GM19372 (cell line): ENCODE measurements around the gene TSHB.

Experiments
- ATAC-seq: cut with Tn5 transposase; IDR thresholded peaks from one replicate; pipeline ENCODE4 v1.9.1; 2021; ENCODE audit warnings: mild to moderate bottlenecking, low read depth, moderate library complexity; ENCODE audit not compliant: unreplicated experiment

TSHB gene

DNA sequence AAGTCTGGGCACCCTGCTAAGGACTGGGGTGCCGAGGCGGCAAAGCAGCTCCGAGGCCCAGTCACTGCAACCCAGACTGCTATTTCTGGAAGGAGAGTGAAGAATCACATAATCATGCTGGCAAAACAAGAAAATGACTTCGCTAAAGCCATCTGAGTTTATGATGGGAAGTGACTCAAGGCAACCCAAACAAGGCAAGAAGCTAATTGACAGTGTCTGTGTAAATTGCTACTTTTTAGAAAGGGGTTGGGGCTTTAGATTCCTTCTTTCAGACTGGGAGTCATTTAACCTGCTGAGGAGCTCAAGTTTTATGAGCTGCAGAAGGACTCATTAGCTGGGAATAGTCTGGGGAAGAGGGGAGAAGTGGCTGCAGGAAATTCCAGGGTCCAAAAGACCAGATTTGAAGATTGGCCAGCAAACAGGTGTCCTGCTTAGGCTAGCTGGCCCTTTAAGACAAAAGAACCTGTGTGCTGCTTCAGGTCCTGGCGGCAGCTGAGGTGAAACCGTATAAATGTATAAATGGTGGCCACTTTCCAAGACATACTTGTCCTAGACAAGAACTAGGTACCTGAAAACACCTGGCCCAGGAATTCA lies 28.1 kb downstream of the TSHB start:
- no peak for ATAC-seq

DNA sequence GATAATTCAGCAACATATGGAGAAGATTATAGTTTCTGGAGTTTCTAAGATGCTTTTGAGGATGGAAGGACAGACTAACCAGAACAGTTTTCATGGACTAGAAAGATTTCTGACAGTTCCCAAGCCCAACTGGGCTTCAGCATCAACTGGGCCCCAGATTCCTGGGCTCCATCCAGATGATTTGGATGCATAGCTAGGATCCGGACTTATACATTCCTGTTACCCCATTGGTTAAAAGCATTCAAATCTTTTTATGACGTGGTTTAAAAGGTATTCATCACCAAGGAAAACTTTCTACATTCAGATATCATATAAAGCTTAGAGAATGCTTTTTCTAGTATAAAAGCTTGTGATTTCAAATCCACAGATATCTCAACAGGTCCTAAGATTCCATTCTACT lies 29.7 kb downstream of the TSHB start:
- no peak for ATAC-seq

DNA sequence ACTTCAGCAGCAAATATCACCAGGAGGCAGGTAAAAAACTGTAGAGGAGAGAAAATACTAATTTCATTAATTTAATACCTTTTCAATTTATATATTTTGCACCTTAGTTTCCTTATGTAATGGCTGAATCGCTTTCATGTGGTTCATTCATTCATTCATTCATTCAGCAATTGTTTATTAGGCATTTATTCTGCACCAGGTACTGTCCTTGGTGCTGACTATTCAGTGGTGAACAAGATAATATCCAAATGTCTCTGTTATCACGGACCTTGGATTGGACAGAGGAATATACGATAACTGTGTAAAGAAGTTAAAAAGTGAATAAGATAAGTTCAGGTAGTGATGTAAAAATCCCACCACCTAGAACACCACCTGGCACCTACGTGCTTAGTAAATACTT lies 30.9 kb downstream of the TSHB start:
- ATAC-seq, result no peak

GRCh38 chr1:115062542-115063004 lies 32.9 kb downstream of the TSHB start:
- no peak for ATAC-seq

GRCh38 chr1:115063228-115063901 lies 33.7 kb downstream of the TSHB start:
- ATAC-seq, result no peak

GRCh38 chr1:115064461-115064860 lies 34.8 kb downstream of the TSHB start:
- no peak for ATAC-seq

DNA sequence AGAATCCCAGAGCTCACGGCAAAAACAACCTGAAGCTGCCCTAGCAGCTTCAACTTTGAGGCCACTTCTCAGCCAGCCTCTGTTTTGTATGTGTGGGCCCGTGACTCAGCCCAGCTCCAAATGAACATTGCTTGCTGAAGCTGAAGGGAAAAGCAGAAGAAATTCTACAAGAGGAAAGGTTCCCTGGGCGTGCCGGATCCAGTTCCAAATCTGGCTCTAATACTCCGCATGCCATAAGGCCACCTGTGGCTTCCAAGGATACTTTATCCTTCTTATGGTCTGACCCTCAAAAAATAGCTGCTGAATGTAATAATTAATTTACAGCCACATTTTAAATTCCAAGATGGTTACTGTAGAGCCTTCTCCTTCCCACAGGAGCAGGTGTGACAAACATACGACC lies 35.4 kb downstream of the TSHB start:
- ATAC-seq, result no peak

GRCh38 chr1:115067161-115067859 lies 37.7 kb downstream of the TSHB start:
- no peak for ATAC-seq

DNA sequence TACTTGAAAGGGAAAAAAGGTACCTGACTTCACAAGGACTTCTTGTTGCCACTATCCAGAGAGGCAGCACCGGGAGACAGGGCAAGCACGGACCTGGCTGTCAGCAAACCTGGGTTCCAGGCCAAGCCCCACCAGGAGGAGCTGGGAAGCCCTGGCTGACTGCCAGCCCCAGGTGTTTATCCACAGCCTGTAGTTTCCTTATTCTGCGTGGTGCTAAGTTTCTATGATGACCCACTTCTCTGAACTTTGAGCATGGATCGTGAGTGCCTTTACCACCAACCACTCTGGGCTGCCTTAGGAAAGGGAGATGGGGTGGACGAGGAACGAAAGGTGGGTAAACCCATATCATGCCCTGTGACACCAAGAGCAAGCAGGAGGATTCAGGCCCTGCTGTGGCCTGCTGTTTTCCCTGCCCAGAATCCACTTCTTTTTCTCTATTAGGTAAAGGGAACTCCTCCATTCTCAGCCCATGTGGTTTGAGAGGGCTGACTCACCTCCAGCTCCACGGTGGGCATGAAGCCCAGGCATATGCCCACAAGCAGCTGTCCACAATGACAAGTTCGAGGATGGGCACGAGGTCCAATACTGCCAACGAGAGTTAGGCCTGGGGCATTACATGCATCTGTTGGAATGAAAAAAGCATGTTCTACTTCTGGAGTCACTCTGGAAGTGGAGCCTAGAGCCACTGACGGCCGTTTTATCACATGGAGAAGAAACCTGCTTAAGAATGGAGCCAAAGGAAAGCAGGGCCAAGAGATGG lies 39.4 kb downstream of the TSHB start:
- no peak for ATAC-seq

- ATAC-seq, result no peak
These were observed 40.2 kb downstream of the TSHB start for GRCh38 chr1:115069659-115070308.

- no peak for ATAC-seq
These were observed 41.5 kb downstream of the TSHB start for GRCh38 chr1:115071012-115071664.

GRCh38 chr1:115073298-115074087 lies 43.9 kb downstream of the TSHB start:
- no peak for ATAC-seq

- no peak for ATAC-seq
These were observed 45.4 kb downstream of the TSHB start for GRCh38 chr1:115074839-115075534.

DNA sequence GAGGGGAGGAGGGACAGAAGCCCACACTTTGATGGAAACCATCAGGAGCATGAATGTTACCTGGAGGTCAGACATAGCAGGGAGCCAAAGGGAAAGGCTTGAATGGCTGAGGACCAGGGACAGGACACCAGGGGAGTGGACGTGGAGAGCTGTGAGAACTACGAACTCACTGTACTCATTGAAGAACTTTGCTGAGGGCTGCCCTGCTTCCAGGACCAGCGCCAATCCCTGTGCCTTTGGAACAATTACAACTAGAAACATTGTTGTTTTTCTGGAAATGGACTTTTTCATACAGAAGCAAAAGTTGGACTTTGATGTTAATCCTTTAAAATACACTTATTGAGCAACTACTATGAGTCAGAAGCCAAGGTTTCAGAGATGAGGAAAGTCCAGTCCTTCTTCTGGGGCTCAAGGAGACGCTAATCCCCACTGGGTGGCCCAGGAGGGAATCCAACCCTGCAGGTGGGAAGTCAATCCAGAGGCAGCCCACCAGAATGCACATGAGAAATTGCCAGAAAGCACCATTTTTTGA lies 46.8 kb downstream of the TSHB start:
- no peak for ATAC-seq

GRCh38 chr1:115077286-115077983 lies 47.8 kb downstream of the TSHB start:
- no peak for ATAC-seq

GRCh38 chr1:115077984-115078330 lies 48.3 kb downstream of the TSHB start:
- no peak for ATAC-seq

GRCh38 chr1:115078708-115079107 lies 49.1 kb downstream of the TSHB start:
- ATAC-seq, result no peak

DNA sequence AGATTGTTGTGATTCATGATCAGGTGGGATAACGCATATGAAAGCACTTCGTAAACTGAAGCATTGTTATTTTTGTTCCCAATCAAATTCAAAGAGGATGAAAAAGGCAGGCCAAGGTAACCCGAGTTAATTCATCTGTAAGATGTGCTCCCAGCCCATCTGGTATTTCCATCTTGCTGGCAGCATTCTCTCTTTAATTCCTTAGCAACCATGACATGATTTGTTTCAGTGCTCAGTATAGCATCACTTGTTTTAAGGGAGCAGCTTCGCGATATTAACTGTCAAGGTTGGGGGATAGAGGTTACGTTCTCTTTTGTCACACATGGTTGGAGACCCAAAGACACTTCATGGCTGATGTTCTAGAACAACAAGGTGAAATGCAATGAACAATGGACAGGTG lies 53.3 kb downstream of the TSHB start:
- no peak for ATAC-seq
